K562 (cell line): Measurements from ENCODE around the gene CCSER2. TPM values are rescaled to one million over a fixed set of nuclear protein-coding genes. Genes with fewer than 3 reads are reported as not detected.

Source experiments
- DMBX1 ChIP-seq: fragments of 250-450 bp; sonication (Bioruptor Pico); IDR thresholded peaks from 2 replicates; pipeline ENCODE4 v1.8.0; 2022; ENCODE audit warnings: inconsistent platforms, mild to moderate bottlenecking, moderate library complexity, borderline replicate concordance
- DNMT1 ChIP-seq: fragments of 450-650 bp; IDR thresholded peaks from 2 replicates; pipeline ENCODE4 v1.6.1; 2016; ENCODE audit warnings: antibody characterized with exemption, mild to moderate bottlenecking
- GATAD2B ChIP-seq: fragments of 450-650 bp; IDR thresholded peaks from 2 replicates; pipeline ENCODE4 v1.6.1; 2017; ENCODE audit warnings: mild to moderate bottlenecking, borderline replicate concordance
- HDGF ChIP-seq: fragments of 450-650 bp; IDR thresholded peaks from 2 replicates; pipeline ENCODE4 v1.6.1; 2016
- KLF10 ChIP-seq: fragments of 250-450 bp; sonication (Bioruptor Pico); IDR thresholded peaks from 2 replicates; pipeline ENCODE4 v1.6.1; 2021; ENCODE audit warnings: matching md5 sums
- MAFK ChIP-seq: IDR thresholded peaks from 2 replicates; pipeline ENCODE4 v1.6.1; 2011; ENCODE audit warnings: low read length, improper control_type of control experiment
- NCOA4 ChIP-seq: fragments of 450-650 bp; IDR thresholded peaks from 2 replicates; pipeline ENCODE4 v1.6.1; 2018; ENCODE audit warnings: mild to moderate bottlenecking; ENCODE audit not compliant: partially characterized antibody
- NFE2L1 ChIP-seq: fragments of 450-650 bp; IDR thresholded peaks from 2 replicates; pipeline ENCODE4 v1.6.1; 2016; ENCODE audit warnings: missing genetic modification characterization, low read depth, mild to moderate bottlenecking, missing compliant biosample characterization, moderate library complexity, borderline replicate concordance
- NFIC ChIP-seq: fragments of 450-650 bp; IDR thresholded peaks from 2 replicates; pipeline ENCODE4 v1.6.1; 2017; ENCODE audit warnings: mild to moderate bottlenecking, inconsistent platforms
- NFIX ChIP-seq: fragments of 250-450 bp; sonication (Bioruptor Pico); IDR thresholded peaks from 2 replicates; pipeline ENCODE4 v1.4.0; 2020; ENCODE audit warnings: low read depth, mild to moderate bottlenecking, moderate library complexity
- RCOR1 ChIP-seq, 2 experiments: IDR thresholded peaks; 2 replicates each; pipeline ENCODE4 v1.6.1; 2012; ENCODE audit warnings: low read depth in 2 of 2, low read length in 2 of 2, borderline replicate concordance in 1 of 2, improper control_type of control experiment in 1 of 2
- SRF ChIP-seq, 2 experiments: fragments of 250-450, 450-650 bp in 1 of 2; sonication (Bioruptor Pico) in 1 of 2; sonication (generic) in 1 of 2; formaldehyde crosslinking; IDR thresholded peaks; 2 replicates each; pipeline versions ENCODE4 v1.5.0 to v1.5.1; 2020 to 2022; ENCODE audit warnings: mild to moderate bottlenecking in 1 of 2, missing genetic modification reagents in 1 of 2
- SUPT5H ChIP-seq: fragments of 450-650 bp; IDR thresholded peaks from 2 replicates; pipeline ENCODE4 v1.6.1; 2016
- ZNF140 ChIP-seq: fragments of 250-450 bp; sonication (Bioruptor Pico); IDR thresholded peaks from 2 replicates; pipeline ENCODE4 v1.8.0; 2021; ENCODE audit warnings: moderate library complexity, mild to moderate bottlenecking, inconsistent platforms
- polyA plus RNA-seq, 8 experiments: library from polyadenylated mRNA; depleted of rRNA in 4 of 8; stranded (reverse) in 5 of 8; unstranded in 3 of 8; fragments of >200 nt; fragmentation: Nextera tagmentation in 2 of 8; fragmentation: Illumina TruSeq in 1 of 8; extraction: Ambion mirVana in 2 of 8; extraction: Trizol in 1 of 8; gene quantifications; 2 replicates each; pipeline versions ENCODE4 v1.2.1 to v1.2.3, GENCODE V29; 2011 to 2014; ENCODE audit warnings: inconsistent platforms in 1 of 8, missing spikeins in 1 of 8
- total RNA-seq, 7 experiments: library from RNA; depleted of rRNA in 6 of 7; stranded (reverse); fragments of >200 nt in 6 of 7; fragmentation: Illumina TruSeq in 2 of 7; extraction: Trizol in 2 of 7; gene quantifications; 2 replicates each; pipeline versions ENCODE4 v1.2.1 to v1.2.3, GENCODE V29; 2011 to 2021; ENCODE audit warnings: low replicate concordance in 1 of 7
- TF ChIP-seq, protein P1 (sequence below): fragments of 200-800 bp; sonication (Bioruptor generic); IDR thresholded peaks from 2 replicates; pipeline ENCODE4 v1.6.1; 2016; ENCODE audit warnings: missing genetic modification characterization, missing compliant biosample characterization
- TF ChIP-seq, protein P2 (sequence below): sonication (generic); formaldehyde crosslinking; IDR thresholded peaks from 2 replicates; pipeline ENCODE4 v1.8.1; 2023; ENCODE audit warnings: mild to moderate bottlenecking, missing genetic modification reagents
- TF ChIP-seq, protein P3 (sequence below): fragments of 450-650 bp; IDR thresholded peaks from 2 replicates; pipeline ENCODE4 v1.6.1; 2016; ENCODE audit warnings: mild to moderate bottlenecking
- TF ChIP-seq, protein P4 (sequence below): fragments of 450-650 bp; IDR thresholded peaks from 2 replicates; pipeline ENCODE4 v1.6.1; 2016; ENCODE audit warnings: antibody characterized with exemption

Gene CCSER2
- total and polyA plus RNA-seq, 9 of the 15 experiments (the other 6 are each of a cell fraction or from before 2014, with no cell fraction given): 2.7 to 15.1 (median 9.7) TPM

DNA sequence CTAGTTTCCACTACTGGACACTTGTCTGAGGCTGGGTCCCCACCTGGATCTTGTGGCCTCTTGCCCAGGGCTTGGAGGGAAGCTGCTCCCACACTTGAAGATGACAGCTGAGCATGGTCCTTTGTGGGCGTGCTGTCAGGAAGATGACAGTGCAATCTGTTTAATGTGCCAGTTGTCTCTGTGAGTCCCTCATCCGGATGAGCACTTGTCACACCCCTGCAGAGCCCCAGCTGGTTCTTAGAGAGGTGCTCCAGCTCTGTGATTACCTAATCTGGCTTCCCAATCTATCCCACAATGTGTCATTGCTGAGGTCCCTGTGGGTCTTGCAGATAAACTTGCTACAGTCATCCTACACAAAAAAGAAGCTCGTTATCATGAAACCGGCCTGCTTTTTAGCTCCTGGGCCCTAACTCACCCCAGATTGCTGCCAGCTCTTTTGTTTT is 34.8 kb upstream of the CCSER2 start (continued):
- TF ChIP-seq, protein P1, sequence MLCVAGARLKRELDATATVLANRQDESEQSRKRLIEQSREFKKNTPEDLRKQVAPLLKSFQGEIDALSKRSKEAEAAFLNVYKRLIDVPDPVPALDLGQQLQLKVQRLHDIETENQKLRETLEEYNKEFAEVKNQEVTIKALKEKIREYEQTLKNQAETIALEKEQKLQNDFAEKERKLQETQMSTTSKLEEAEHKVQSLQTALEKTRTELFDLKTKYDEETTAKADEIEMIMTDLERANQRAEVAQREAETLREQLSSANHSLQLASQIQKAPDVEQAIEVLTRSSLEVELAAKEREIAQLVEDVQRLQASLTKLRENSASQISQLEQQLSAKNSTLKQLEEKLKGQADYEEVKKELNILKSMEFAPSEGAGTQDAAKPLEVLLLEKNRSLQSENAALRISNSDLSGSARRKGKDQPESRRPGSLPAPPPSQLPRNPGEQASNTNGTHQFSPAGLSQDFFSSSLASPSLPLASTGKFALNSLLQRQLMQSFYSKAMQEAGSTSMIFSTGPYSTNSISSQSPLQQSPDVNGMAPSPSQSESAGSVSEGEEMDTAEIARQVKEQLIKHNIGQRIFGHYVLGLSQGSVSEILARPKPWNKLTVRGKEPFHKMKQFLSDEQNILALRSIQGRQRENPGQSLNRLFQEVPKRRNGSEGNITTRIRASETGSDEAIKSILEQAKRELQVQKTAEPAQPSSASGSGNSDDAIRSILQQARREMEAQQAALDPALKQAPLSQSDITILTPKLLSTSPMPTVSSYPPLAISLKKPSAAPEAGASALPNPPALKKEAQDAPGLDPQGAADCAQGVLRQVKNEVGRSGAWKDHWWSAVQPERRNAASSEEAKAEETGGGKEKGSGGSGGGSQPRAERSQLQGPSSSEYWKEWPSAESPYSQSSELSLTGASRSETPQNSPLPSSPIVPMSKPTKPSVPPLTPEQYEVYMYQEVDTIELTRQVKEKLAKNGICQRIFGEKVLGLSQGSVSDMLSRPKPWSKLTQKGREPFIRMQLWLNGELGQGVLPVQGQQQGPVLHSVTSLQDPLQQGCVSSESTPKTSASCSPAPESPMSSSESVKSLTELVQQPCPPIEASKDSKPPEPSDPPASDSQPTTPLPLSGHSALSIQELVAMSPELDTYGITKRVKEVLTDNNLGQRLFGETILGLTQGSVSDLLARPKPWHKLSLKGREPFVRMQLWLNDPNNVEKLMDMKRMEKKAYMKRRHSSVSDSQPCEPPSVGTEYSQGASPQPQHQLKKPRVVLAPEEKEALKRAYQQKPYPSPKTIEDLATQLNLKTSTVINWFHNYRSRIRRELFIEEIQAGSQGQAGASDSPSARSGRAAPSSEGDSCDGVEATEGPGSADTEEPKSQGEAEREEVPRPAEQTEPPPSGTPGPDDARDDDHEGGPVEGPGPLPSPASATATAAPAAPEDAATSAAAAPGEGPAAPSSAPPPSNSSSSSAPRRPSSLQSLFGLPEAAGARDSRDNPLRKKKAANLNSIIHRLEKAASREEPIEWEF (CRISPR knock-in tag): peak; percentile 86; the same call in 1 of the 2 replicates
- TF ChIP-seq DNMT1 (no peak), MAFK (peak; percentile 91), RCOR1 (IDR thresholded peaks at IDR 0.05; ENCODE audit: borderline replicate concordance in 1 of 2, low read depth in 2 of 2, low read length in 2 of 2) (peak; percentile 95 to 100), NFE2L1 (tag) (0 out of 2 replicates have a peak, but pooled peaks have one; percentile 17), NFIX (CRISPR knock-in tag) (no peak), DMBX1 (CRISPR knock-in tag) (peak; percentile 96), GATAD2B (peak; percentile 92), ZNF140 (CRISPR knock-in tag) (no peak), HDGF (no peak), SRF (CRISPR knock-in tag; IDR thresholded peaks at IDR 0.05) (peak in 1 of 2 experiments; percentile 53; a peak in 1 of 4 replicates), KLF10 (CRISPR knock-in tag) (no peak), SUPT5H (no peak), NFIC (peak; percentile 93), NCOA4 (no peak)
- TF ChIP-seq, protein P2, sequence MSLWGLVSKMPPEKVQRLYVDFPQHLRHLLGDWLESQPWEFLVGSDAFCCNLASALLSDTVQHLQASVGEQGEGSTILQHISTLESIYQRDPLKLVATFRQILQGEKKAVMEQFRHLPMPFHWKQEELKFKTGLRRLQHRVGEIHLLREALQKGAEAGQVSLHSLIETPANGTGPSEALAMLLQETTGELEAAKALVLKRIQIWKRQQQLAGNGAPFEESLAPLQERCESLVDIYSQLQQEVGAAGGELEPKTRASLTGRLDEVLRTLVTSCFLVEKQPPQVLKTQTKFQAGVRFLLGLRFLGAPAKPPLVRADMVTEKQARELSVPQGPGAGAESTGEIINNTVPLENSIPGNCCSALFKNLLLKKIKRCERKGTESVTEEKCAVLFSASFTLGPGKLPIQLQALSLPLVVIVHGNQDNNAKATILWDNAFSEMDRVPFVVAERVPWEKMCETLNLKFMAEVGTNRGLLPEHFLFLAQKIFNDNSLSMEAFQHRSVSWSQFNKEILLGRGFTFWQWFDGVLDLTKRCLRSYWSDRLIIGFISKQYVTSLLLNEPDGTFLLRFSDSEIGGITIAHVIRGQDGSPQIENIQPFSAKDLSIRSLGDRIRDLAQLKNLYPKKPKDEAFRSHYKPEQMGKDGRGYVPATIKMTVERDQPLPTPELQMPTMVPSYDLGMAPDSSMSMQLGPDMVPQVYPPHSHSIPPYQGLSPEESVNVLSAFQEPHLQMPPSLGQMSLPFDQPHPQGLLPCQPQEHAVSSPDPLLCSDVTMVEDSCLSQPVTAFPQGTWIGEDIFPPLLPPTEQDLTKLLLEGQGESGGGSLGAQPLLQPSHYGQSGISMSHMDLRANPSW (CRISPR knock-in tag): no peak
- TF ChIP-seq, protein P3, sequence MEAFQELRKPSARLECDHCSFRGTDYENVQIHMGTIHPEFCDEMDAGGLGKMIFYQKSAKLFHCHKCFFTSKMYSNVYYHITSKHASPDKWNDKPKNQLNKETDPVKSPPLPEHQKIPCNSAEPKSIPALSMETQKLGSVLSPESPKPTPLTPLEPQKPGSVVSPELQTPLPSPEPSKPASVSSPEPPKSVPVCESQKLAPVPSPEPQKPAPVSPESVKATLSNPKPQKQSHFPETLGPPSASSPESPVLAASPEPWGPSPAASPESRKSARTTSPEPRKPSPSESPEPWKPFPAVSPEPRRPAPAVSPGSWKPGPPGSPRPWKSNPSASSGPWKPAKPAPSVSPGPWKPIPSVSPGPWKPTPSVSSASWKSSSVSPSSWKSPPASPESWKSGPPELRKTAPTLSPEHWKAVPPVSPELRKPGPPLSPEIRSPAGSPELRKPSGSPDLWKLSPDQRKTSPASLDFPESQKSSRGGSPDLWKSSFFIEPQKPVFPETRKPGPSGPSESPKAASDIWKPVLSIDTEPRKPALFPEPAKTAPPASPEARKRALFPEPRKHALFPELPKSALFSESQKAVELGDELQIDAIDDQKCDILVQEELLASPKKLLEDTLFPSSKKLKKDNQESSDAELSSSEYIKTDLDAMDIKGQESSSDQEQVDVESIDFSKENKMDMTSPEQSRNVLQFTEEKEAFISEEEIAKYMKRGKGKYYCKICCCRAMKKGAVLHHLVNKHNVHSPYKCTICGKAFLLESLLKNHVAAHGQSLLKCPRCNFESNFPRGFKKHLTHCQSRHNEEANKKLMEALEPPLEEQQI: peak; percentile 90
- TF ChIP-seq, protein P4, sequence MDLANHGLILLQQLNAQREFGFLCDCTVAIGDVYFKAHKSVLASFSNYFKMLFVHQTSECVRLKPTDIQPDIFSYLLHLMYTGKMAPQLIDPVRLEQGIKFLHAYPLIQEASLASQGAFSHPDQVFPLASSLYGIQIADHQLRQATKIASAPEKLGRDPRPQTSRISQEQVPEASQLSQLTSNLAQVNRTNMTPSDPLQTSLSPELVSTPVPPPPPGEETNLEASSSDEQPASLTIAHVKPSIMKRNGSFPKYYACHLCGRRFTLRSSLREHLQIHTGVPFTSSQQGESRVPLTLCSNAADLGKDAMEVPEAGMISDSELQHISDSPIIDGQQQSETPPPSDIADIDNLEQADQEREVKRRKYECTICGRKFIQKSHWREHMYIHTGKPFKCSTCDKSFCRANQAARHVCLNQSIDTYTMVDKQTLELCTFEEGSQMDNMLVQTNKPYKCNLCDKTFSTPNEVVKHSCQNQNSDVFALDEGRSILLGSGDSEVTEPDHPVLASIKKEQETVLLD: peak; percentile 62; the same call in 1 of the 2 replicates
